Measurements from ENCODE around the gene CDH3. TPM values are rescaled to one million over a fixed set of nuclear protein-coding genes. Genes with fewer than 3 reads are reported as not detected.

CDH3 gene
- total and polyA plus RNA-seq, 2 donors from 2014 or later: 9.8 to 61.3 TPM

DNA sequence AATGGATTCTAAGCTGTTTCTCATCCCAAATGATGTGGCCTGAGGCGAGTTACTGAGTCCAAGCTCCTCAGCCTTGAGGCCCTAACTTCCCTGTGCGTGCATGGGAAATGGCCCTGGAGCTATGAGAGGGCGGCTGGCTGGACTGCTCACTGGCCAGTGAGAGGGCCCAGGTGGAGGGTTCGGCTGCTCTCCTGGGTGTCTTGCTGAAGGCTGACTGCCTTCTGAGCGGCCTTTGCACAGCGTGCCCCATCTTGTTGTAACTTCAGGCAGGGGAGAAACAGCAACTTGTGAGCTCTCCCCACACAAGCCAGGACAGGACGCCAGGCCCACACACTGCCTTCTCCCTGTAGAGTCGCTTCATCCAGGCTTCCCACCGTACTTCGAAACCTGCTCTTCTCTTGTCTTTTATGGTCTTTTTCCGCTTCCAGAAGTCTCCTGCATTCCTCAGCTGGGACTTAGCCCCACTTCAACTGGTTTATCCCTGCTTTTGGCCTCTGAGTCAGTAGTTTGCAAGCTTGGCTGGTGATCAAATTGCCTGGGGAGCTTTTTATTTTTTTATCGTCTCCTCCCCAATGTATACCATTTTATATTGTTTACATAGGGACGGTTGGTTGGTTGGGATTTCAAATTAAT, 13.3 kb downstream of the CDH3 start:
- H3K4me1 ChIP-seq (ENCODE audit: control insufficient read depth in 2 of 3, insufficient read depth in 2 of 3, low read depth in 1 of 3, low read length in 3 of 3): peaks cover 0 to 4% (median 0%) of the 10 kb centered on the region in 3 donors

GRCh38 chr16:68658974-68659360, 13.9 kb downstream of the CDH3 start:
- H3K9me3 ChIP-seq (ENCODE audit: control insufficient read depth in 2 of 3, insufficient read depth in 1 of 3, low read length in 3 of 3): no peaks in the 10 kb centered on the region
- H3K4me3 ChIP-seq (ENCODE audit: low read length in 3 of 3): no peak overlapping the region
- TF ChIP-seq, protein P1, sequence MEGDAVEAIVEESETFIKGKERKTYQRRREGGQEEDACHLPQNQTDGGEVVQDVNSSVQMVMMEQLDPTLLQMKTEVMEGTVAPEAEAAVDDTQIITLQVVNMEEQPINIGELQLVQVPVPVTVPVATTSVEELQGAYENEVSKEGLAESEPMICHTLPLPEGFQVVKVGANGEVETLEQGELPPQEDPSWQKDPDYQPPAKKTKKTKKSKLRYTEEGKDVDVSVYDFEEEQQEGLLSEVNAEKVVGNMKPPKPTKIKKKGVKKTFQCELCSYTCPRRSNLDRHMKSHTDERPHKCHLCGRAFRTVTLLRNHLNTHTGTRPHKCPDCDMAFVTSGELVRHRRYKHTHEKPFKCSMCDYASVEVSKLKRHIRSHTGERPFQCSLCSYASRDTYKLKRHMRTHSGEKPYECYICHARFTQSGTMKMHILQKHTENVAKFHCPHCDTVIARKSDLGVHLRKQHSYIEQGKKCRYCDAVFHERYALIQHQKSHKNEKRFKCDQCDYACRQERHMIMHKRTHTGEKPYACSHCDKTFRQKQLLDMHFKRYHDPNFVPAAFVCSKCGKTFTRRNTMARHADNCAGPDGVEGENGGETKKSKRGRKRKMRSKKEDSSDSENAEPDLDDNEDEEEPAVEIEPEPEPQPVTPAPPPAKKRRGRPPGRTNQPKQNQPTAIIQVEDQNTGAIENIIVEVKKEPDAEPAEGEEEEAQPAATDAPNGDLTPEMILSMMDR (IDR thresholded peaks at IDR 0.05; ENCODE audit: borderline replicate concordance, extremely low read depth, insufficient read depth): no peak
- no peak overlapping the region for H3K9ac ChIP-seq (ENCODE audit: low read length in 3 of 3)
- DNase-seq (peak in 1 of 5 donors; percentile 37), FAIRE-seq (no peak)
- no peak overlapping the region for H3K27ac ChIP-seq (ENCODE audit: low read depth in 2 of 2, low read length in 2 of 2)
- no peaks in the 10 kb centered on the region for H3K36me3 ChIP-seq (ENCODE audit: control insufficient read depth in 2 of 3, insufficient read depth in 3 of 3, low read length in 3 of 3)
- H3K27me3 ChIP-seq (ENCODE audit: control insufficient read depth, insufficient read depth, low read length): no peaks in the 10 kb centered on the region
- intact Hi-C loops (cut with DNase I): no loop called here
- H3K4me1 ChIP-seq (ENCODE audit: control insufficient read depth in 2 of 3, insufficient read depth in 2 of 3, low read depth in 1 of 3, low read length in 3 of 3): peaks cover 0 to 4% (median 0%) of the 10 kb centered on the region in 3 donors

More for the DNA sequence above, 13.3 kb downstream of the CDH3 start:
- Histone ChIP-seq H3K4me3 (ENCODE audit: low read length in 3 of 3) (peak overlapping the region in 1 of 3 donors; percentile 11), H3K27ac (ENCODE audit: low read depth in 2 of 2, low read length in 2 of 2) (peak overlapping the region in 1 of 2 donors; percentile 54), H3K27me3 (ENCODE audit: control insufficient read depth, insufficient read depth, low read length) (no peaks in the 10 kb centered on the region), H3K9me3 (ENCODE audit: control insufficient read depth in 2 of 3, insufficient read depth in 1 of 3, low read length in 3 of 3) (no peaks in the 10 kb centered on the region), H3K9ac (ENCODE audit: low read length in 3 of 3) (no peak overlapping the region), H3K36me3 (ENCODE audit: control insufficient read depth in 2 of 3, insufficient read depth in 3 of 3, low read length in 3 of 3) (no peaks in the 10 kb centered on the region)
- intact Hi-C loops (cut with DNase I): no loop called here
- DNase-seq (peak in 3 of 5 donors; percentile 44 to 89 (median 78)), FAIRE-seq (no peak)
- TF ChIP-seq, protein P1 (IDR thresholded peaks at IDR 0.05; ENCODE audit: borderline replicate concordance, extremely low read depth, insufficient read depth): no peak

GRCh38 chr16:68659412-68660358, 14.6 kb downstream of the CDH3 start:
- Histone ChIP-seq H3K4me3 (ENCODE audit: low read length in 3 of 3) (no peak overlapping the region), H3K27ac (ENCODE audit: low read depth in 2 of 2, low read length in 2 of 2) (no peak overlapping the region), H3K9ac (ENCODE audit: low read length in 3 of 3) (no peak overlapping the region), H3K4me1 (ENCODE audit: control insufficient read depth in 2 of 3, insufficient read depth in 2 of 3, low read depth in 1 of 3, low read length in 3 of 3) (peaks cover 0 to 4% (median 0%) of the 10 kb centered on the region in 3 donors), H3K36me3 (ENCODE audit: control insufficient read depth in 2 of 3, insufficient read depth in 3 of 3, low read length in 3 of 3) (no peaks in the 10 kb centered on the region), H3K27me3 (ENCODE audit: control insufficient read depth, insufficient read depth, low read length) (no peaks in the 10 kb centered on the region), H3K9me3 (ENCODE audit: control insufficient read depth in 2 of 3, insufficient read depth in 1 of 3, low read length in 3 of 3) (no peaks in the 10 kb centered on the region)
- TF ChIP-seq, protein P1 (IDR thresholded peaks at IDR 0.05; ENCODE audit: borderline replicate concordance, extremely low read depth, insufficient read depth): no peak
- DNase-seq: no peak
- no peak for FAIRE-seq
- intact Hi-C loops (cut with DNase I): no loop called here
